ENCODE measurements around the gene C15orf39.

C15orf39 gene

GRCh38 chr15:75198560-75199356 is 2.9 kb upstream of the C15orf39 start:
- no peak for DNase-seq

GRCh38 chr15:75199357-75199940 is 2.2 kb upstream of the C15orf39 start:
- no peak for DNase-seq

GRCh38 chr15:75200391-75200764 is 1.3 kb upstream of the C15orf39 start:
- DNase-seq, result no peak

- peak; percentile 65 for DNase-seq
Measured at GRCh38 chr15:75200765-75201615, 692 bp upstream of the C15orf39 start.

- DNase-seq, result peak; percentile 91
Measured at GRCh38 chr15:75202251-75203016, 752 bp downstream of the C15orf39 start.

- peak; percentile 63 for DNase-seq
Measured at GRCh38 chr15:75203017-75203907, 1.6 kb downstream of the C15orf39 start.

- DNase-seq, result peak; percentile 62
Measured at GRCh38 chr15:75203908-75204263, 2.2 kb downstream of the C15orf39 start.

GRCh38 chr15:75204340-75205063 is 2.8 kb downstream of the C15orf39 start:
- DNase-seq, result peak; percentile 88

- DNase-seq, result no peak
Measured at GRCh38 chr15:75205064-75205395, 3.3 kb downstream of the C15orf39 start.

GRCh38 chr15:75206006-75206405 is 4.3 kb downstream of the C15orf39 start:
- DNase-seq, result no peak

GRCh38 chr15:75206803-75207617 is 5.3 kb downstream of the C15orf39 start:
- DNase-seq, result no peak

- no peak for DNase-seq
Measured at GRCh38 chr15:75207618-75208500, 6.2 kb downstream of the C15orf39 start.

GRCh38 chr15:75208501-75209288 is 7.0 kb downstream of the C15orf39 start:
- no peak for DNase-seq

- DNase-seq, result no peak
Measured at GRCh38 chr15:75209289-75209676, 7.6 kb downstream of the C15orf39 start.

- no peak for DNase-seq
Measured at GRCh38 chr15:75210811-75211230, 9.1 kb downstream of the C15orf39 start.

GRCh38 chr15:75211436-75212199 is 9.9 kb downstream of the C15orf39 start:
- DNase-seq, result no peak

GRCh38 chr15:75212200-75212858 is 10.6 kb downstream of the C15orf39 start:
- no peak for DNase-seq
